Stimulated activated CD8-positive, alpha-beta memory T cell treated with anti-CD3 and anti-CD28 coated beads, Interleukin-4, amount 100 ng/mL, for 1 hour (primary cell): ENCODE data around the gene SLX4.

Experiments
- DNase-seq, 2 donors: peaks; one replicate each; pipeline ENCODE4 v3.0.0-alpha.2; 2020; ENCODE audit warnings: low read depth in 2 of 2, low spot score in 1 of 2

Gene SLX4

DNA sequence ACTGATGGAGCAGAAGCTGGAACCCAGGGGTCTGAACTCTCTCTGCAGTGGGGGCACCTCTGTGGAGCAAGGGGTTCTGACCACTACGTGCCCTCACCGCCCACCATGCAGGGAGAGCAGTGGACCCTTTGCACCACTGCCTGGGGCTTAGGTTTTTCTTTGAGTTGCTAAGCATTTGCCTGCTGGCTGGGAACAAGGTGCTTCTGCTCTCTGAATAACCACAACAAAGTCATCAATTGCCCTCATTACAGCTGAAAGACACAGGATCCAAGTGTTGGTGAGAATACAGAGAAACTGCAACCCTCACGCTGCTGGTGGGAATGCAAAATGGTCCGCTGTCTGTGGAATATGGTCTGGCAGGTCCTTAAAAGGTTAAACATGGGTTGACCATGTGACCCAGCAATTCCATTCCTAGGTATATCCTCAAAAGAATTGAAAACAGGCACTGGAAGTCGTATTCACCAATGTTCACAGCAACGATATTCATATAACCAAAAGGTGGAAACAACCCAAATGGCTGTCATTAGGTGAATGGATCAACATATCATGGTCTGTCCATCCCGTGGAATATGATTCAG lies 57.0 kb downstream of the SLX4 start:
- DNase-seq: no peak

DNA sequence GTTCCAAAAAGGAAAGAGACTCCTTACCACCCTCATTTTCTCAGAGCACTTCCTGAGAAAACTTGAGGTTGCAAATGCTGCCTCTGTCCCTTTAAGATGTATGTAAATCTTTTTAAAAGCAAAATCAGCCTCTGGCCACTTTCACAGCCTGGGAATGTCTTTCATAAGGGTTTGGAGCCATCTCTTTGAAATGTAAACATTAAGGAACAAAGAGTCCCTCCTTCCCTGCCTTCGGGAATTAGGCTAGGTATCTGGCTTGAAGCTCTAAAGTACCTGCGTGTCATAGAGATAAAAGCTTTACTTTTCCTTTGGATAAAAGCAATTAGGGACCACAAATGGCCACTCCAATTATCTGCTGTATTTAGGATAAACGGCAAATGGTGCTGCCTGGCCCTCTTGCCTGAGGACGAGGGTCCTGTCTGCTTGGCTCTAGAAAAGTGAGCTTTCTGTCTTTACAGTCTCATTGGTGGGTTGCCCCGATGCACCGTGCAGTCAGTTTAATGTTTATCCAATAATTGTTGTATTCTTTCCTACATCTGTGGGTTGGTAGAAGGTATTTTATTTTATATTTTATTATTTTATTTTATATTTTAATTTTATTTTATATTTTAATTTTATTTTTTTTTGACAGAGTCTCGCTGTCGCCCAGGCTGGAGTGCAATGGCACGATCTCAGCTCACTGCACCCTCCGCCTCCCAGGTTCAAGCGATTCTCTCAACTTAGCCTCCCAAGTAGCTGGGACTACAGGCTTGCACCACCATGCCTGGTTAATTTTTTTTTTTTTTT lies 58.1 kb downstream of the SLX4 start:
- DNase-seq: no peak

DNA sequence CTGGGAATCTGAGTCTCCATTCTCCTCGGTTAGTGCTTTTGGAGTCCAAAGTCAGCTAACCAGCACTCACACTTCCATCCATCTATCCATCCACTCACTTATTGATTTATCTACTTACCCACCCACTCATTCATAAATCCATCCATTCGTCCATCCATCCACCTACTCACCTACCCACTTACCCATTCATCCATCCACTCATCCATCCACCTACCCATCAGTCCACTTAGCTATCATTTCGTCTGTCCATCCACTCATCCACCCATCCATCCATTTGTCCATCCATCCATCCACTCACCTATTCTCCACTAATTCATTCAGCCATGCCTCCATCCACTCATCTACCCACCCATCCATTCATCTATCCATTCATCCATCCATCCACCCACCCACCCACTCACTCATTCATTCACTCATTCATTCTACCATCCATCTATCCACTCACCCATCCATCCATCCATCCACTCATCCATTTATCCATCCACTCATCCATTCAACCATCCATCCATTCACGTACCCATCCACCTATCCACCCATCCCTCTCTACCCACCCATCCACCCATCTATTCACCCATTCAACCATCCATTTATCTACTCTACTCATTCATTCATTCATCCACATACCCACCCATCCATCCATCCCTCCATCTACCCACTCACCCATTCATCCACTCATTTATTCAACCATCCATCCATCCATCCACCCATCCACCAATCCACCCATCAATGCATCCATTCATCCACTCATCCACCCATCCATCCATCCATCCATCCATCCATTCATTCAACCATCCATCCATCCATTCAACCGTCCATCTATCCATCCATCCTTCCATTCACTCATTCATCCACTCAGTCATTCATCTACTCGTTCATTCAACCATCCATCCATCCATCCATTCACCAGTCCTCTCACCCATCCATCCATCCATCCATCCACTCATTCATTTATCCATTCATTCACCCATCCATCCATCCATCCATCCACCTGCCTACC lies 60.3 kb downstream of the SLX4 start:
- no peak for DNase-seq

DNA sequence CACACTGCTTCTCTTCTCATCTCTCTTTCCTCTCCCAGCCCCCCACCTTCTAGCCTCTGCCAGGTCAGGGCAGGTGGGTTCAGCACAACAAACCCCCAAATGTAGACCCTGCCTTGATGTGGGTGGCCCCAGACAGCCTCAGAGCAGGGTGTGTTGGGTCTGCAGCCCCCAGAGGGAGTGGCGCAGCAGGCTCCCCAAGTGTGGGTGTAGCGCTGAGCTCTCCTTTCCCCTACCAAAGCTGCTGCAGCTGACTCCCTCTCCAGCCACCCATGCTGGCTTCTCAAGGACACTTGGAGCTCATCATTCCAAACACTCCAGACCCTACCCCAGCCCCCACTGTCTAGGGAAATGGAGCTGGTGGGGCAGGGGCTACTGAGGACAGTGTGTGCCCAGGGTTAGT lies 61.5 kb downstream of the SLX4 start:
- DNase-seq: no peak

DNA sequence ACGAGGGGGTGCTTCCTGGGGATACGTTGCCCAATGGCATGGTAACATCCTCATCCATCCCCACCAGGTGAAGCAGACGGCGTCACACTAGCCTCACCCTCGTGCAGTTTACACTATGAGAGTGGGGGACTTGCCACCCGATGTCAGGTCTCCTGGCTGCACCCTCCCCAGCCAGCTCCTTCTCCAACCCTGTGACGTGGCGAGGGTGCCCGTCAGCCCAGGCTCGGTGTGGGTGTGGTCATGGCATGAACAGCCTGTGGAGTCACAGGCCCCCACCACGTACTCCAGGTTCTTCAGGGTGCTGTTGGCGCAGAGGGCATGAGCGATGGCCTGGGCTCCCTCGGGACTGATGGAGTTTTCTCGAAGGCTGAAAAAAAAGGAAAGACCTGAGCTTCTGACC lies 62.5 kb downstream of the SLX4 start:
- DNase-seq: no peak

DNA sequence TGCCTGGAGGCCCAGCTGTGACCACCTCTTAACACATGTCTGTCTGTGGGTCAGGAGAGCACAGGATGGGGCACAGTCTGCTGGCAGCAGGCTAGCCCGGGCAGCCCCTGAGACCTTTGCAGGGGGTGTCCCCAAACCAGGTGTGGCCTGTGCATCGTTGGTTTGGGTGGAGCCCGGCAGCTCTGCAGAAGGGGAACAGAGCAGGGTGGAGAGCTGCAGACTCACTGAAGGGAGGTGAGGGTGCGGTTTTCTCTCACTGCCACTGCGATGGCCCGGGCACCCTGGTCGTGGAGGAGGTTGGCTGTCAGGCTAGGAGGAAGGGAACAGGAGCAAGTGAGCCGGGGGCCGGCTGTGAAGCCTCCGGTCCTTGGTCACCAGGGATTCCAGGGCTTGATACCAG lies 63.0 kb downstream of the SLX4 start:
- no peak for DNase-seq

DNA sequence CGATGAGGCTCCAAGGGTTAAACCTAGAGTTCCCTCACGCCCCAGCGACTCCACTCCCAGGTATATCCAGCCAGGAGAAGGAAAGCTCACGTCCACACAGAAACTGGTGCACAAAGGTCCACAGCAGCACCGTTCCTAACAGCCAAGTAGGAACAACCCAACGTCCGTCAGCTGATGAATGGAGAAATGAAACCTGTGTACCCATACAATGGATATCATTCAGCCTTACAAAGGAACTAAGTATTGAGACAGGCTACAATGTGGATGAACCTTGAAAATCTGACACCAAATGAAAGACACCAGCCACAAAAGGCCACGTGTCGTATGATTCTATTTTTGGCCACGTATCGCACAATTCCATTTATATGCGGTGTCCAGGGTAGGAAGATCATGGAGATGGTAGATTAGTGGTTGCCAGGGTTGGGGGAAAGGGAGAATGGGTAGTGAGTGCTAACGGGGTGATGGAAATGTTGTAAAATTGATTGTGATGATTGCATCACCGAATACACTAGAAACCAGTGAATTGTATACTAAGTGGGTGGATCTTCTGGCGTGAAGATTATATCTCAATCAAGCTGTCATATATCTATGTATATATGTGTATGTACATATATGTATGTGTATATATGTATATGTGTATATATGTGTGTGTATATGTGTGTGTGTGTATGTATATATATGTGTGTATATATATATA lies 64.3 kb downstream of the SLX4 start:
- DNase-seq: no peak

DNA sequence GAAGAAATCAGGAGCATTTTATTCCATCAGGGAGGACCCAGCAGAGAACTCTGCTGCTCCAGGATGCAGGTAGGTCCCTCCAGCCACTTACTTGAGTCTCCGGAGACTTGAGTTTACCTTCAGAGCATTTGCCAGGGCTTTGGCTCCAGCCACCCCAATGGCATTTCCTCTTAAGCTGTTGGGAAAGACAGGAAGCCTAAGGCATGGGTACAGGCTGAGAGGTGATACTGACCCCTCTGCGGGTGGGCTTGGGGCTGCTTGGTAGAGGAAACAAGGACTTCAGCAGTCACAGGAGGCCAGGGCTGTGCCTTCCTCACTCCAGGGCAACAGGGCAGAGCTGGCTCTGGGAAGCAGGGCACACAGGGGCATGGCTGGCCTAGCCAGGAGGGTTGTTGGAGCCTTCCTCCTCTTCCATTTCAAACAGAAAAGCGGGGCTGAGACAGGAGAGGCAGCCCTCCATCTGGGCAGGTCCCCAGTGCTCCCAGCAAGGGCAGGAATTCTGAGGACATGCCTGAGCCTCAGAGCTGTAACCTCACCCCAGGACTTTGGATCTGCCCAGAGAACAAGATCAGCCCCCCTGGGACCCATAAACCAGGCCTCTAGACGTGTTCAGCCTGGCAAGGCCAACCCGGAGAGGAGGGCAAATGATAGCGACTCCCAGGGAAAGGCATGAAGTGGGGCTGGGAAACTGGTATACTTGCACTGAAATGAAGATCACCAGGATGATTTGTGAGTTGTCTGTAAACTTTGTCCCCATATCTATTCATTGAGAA lies 68.6 kb downstream of the SLX4 start:
- no peak for DNase-seq

DNA sequence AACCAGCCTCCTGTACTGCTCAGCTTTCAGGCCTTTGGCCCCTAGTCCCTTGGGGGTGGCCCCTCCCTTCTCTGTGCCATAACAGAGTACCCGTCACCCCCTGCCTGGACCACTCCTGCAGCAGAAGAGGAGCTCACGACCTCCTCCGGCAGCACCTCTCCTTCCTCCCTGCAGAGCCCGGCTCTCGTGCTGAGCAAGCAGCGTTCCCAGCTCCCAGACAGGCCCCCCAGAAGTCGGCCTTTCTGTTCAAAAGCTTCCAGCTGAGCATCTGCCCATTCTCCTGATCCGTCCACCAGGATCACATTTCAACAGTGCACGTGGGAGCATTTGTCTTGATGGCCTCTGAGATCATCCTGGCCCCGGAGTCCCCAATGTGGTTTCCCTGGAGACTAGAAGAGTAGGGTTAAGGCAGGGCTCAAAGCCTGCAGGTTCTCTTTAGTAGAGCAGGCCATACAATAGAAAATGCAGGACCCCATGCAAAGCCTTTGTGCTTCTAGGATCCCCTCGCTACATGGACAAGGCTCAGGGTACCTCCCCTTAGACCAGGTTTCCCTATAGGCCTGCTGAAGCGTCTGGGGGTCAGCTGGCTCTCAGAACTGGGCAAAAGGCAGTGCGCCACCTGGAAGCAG lies 69.8 kb downstream of the SLX4 start:
- no peak for DNase-seq

DNA sequence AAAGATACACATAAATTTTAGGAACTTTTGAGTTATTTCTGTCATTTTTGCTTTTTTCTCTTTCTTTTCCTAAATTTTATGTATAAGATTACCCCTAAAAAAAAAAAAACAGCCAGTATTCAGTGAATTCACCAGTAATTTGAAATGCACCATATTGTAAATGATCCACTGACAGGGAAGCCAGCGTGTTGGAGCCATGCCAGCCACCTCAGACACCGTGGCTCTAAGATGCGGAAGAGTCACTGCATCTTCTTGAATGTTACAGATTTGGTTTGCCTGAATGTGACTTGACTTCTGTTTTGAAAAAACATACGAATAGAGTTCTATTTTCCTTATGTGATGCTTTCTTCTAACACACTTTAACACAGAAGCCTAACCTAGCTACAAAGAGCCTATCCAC lies 73.2 kb downstream of the SLX4 start:
- no peak for DNase-seq

DNA sequence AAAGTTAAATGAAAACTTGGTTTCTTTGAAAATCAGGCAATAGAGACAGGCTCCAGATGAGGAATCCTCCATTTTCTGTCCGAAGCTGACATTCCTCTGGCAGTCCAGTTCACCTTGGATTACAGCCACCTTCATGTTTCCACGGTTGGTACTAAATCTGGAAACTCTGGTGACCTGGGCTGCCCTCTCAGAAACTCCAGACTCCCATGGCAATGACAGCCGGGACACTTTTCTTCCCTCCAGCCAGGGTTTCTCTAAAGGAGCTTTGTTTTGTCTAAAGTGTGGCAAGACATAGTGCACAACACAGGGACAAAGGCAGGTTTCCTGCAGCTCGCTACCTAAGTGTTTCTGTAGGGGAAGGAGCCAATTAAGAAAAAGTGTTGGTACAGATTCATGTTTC lies 74.6 kb downstream of the SLX4 start:
- DNase-seq: no peak

DNA sequence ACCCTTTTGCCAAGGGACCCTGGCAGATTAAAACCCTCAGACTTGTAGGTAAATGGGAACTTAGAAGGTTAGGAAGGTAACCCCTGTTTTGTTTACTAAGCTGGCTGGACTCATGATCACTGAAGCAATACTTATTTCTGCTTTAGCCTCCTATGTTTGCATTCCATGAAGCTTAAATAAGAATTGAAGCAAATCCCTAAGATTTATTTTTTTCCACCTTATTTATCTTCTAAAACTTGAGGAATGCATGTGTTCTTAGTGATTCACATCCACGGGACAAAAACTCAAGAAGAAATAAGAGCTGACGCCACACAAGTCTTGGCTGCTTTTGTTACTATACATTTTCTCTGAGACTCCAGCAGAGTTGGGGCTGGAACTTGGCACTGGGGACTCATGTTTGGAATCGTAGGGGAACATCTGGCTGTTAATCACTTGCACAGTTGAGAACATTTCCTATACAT lies 75.1 kb downstream of the SLX4 start:
- no peak for DNase-seq

DNA sequence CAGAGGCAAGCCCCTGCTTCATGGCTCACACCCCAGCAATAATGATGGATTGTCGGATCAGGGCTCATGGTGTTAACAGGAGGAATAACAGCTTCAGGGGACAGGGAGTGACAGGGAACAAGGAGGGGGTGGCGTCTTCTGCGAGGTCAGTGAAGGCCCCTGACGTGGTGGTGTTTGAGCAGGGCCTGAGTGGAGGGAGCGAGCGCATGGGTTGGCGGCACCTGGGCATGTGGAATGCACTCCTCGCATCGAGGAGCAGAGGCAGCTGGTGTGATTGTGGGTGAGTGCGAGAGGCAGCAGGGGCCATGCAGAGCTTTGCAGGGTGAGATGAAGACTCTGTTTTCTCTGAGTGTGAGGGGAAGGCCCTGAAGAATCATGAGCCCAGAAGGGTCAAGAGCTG lies 77.3 kb downstream of the SLX4 start:
- no peak for DNase-seq

DNA sequence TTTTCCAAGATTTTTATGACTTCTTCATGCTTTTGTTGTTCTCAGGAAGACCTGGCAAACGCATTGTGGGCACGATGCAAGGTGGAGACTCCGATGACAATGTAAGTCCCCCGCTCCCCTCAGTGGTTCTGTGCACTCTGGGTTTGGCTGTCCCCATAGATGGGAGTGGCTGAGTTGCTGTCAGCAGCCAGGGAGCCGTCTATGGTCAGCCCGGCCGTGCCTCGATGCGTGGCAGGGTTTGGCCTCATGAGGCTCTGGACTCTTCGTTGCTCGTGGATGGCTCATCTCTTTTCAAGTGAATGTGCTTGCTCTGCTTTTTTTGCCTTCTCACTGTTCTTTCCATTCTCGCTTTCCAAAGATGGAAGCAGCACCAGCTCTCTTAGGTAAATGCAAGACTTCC lies 78.7 kb downstream of the SLX4 start:
- no peak for DNase-seq
